HL-60 (cell line): ENCODE data around the gene LRPAP1.

Experiments
- DNase-seq, 2 experiments: peaks; one replicate each; pipeline ENCODE4 v3.0.0-alpha.2; 2010 to 2020; ENCODE audit warnings: low read depth in 1 of 2, low spot score in 1 of 2
- H3K27ac ChIP-seq: fragments of 250-450 bp; sonication (Bioruptor Pico); replicated peaks from 2 replicates; pipeline ENCODE4 v1.5.1; 2020; ENCODE audit warnings: mild to moderate bottlenecking, moderate library complexity
- H3K27me3 ChIP-seq: fragments of 250-450 bp; sonication (Bioruptor Pico); 2 replicates; pipeline ENCODE4 v1.5.1; 2021; ENCODE audit warnings: mild to moderate bottlenecking, moderate library complexity; ENCODE audit not compliant: insufficient read depth, poor library complexity, severe bottlenecking
- H3K4me3 ChIP-seq: replicated peaks from 2 replicates; pipeline ENCODE4 v1.5.1; 2011; ENCODE audit warnings: mild to moderate bottlenecking, control low read depth, low read length; ENCODE audit not compliant: insufficient read depth
- GABPA ChIP-seq: IDR thresholded peaks from 2 replicates; pipeline ENCODE4 v1.6.1; 2012; ENCODE audit warnings: low read depth
- POLR2AphosphoS5 ChIP-seq: IDR thresholded peaks from 2 replicates; pipeline ENCODE4 v1.6.1; 2012; ENCODE audit warnings: low read depth
- SPI1 ChIP-seq: IDR thresholded peaks from 2 replicates; pipeline ENCODE4 v1.6.1; 2012; ENCODE audit warnings: low read depth, mild to moderate bottlenecking, borderline replicate concordance
- TF ChIP-seq, protein P1 (sequence below): IDR thresholded peaks from 2 replicates; pipeline ENCODE4 v1.6.1; 2012; ENCODE audit warnings: low read depth; ENCODE audit not compliant: insufficient replicate concordance
- TF ChIP-seq, protein P2 (sequence below): IDR thresholded peaks from one replicate; pipeline ENCODE4 v1.5.1; 2011; ENCODE audit warnings: low read length, control low read depth, inconsistent platforms; ENCODE audit not compliant: insufficient read depth

The LRPAP1 gene

DNA sequence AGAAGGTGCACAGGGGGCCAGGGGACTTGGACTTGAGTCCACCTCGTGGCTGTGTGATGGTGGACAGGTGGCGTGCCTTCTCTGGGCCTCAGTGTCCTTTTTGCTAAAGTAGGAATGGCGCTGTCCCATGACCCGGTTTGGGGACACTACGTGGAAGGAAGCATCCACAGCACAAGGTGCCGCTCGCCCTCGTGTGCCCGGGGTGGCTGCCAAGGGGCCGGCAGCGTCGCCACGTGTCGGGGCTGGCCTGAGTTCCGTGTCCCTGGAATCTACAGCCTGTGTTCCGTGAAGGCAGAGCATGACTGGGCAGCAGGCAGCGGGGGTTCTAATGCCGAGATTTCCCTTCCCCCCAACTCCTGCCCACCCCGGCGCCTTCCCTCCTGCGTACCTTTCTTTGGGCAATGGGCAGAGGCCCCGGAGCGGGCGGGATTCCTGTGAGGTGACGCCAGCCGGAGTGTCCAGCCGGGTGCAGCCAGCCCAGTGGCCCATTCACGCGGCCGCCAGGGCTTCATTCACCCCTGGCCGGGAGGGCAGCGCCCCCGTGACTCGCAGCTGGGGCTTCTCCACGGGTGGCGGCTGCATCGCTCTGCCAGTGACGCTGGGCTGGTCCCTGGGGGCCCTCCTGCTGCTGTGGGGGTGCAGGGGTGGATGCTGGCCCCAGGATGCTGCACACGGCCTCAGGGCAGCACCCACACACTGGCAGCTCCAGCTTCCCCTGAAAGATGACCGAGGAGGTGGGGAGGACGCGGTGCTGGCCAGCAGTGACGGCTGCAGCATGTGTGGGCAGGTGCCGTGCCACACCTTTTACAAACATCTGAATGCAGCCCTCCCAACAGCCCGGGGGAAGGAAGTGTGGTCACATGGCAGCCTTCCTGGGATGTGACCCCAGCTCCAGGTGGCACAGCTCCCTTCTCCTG, 47.9 kb downstream of the LRPAP1 start:
- H3K4me3 ChIP-seq, result no peak overlapping the region
- peaks cover 37% of the 10 kb centered on the region for H3K27me3 ChIP-seq
- peak in 1 of 2 experiments; percentile 20 for DNase-seq
- TF ChIP-seq SPI1 (no peak), POLR2AphosphoS5 (no peak), GABPA (no peak)
- TF ChIP-seq, protein P1, sequence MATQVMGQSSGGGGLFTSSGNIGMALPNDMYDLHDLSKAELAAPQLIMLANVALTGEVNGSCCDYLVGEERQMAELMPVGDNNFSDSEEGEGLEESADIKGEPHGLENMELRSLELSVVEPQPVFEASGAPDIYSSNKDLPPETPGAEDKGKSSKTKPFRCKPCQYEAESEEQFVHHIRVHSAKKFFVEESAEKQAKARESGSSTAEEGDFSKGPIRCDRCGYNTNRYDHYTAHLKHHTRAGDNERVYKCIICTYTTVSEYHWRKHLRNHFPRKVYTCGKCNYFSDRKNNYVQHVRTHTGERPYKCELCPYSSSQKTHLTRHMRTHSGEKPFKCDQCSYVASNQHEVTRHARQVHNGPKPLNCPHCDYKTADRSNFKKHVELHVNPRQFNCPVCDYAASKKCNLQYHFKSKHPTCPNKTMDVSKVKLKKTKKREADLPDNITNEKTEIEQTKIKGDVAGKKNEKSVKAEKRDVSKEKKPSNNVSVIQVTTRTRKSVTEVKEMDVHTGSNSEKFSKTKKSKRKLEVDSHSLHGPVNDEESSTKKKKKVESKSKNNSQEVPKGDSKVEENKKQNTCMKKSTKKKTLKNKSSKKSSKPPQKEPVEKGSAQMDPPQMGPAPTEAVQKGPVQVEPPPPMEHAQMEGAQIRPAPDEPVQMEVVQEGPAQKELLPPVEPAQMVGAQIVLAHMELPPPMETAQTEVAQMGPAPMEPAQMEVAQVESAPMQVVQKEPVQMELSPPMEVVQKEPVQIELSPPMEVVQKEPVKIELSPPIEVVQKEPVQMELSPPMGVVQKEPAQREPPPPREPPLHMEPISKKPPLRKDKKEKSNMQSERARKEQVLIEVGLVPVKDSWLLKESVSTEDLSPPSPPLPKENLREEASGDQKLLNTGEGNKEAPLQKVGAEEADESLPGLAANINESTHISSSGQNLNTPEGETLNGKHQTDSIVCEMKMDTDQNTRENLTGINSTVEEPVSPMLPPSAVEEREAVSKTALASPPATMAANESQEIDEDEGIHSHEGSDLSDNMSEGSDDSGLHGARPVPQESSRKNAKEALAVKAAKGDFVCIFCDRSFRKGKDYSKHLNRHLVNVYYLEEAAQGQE, result no peak
- TF ChIP-seq, protein P2, sequence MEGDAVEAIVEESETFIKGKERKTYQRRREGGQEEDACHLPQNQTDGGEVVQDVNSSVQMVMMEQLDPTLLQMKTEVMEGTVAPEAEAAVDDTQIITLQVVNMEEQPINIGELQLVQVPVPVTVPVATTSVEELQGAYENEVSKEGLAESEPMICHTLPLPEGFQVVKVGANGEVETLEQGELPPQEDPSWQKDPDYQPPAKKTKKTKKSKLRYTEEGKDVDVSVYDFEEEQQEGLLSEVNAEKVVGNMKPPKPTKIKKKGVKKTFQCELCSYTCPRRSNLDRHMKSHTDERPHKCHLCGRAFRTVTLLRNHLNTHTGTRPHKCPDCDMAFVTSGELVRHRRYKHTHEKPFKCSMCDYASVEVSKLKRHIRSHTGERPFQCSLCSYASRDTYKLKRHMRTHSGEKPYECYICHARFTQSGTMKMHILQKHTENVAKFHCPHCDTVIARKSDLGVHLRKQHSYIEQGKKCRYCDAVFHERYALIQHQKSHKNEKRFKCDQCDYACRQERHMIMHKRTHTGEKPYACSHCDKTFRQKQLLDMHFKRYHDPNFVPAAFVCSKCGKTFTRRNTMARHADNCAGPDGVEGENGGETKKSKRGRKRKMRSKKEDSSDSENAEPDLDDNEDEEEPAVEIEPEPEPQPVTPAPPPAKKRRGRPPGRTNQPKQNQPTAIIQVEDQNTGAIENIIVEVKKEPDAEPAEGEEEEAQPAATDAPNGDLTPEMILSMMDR, result no peak
- H3K27ac ChIP-seq, result no peak overlapping the region

DNA sequence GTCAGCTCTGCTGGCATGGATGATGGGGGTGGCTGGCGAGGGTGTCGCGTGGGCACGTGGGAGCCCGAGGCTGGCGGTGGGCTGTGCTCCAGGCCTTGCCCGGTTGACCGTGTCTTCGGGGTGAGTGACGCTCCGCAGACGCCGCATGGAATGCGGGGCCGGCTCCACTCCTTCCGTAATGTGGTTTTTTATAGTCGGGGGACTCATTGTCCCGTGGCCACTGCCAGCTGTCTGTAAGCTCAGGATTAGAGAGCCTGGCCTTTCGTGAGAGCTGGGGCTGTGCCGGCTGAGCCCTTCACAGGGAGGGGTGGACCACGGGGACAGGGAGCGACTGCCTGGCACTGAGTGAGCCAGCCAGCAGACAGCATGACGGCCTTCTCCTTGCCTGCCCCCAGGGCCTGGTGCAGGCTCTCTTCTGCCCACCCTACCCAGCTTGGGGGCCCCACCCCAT, 48.7 kb downstream of the LRPAP1 start:
- no peak for DNase-seq
- no peak overlapping the region for H3K4me3 ChIP-seq
- TF ChIP-seq, protein P1, result no peak
- no peak for TF ChIP-seq GABPA
- TF ChIP-seq, protein P2, result no peak
- TF ChIP-seq POLR2AphosphoS5, result no peak
- H3K27me3 ChIP-seq, result peaks cover 37% of the 10 kb centered on the region
- H3K27ac ChIP-seq, result no peak overlapping the region

GRCh38 chr4:3482707-3483106, 49.5 kb downstream of the LRPAP1 start:
- peaks cover 37% of the 10 kb centered on the region for H3K27me3 ChIP-seq
- DNase-seq, result no peak
- H3K4me3 ChIP-seq, result no peak overlapping the region
- TF ChIP-seq, protein P2, result no peak
- TF ChIP-seq, protein P1, result no peak
- TF ChIP-seq GABPA (no peak), POLR2AphosphoS5 (no peak), SPI1 (no peak)
- H3K27ac ChIP-seq, result no peak overlapping the region
